SK-N-SH (cell line): ENCODE data around the gene IQGAP2. TPM values are rescaled to one million over a fixed set of nuclear protein-coding genes. Genes with fewer than 3 reads are reported as not detected.

Source experiments
- CTCF ChIA-PET: fragments of 300-600, 350-600 bp; formaldehyde crosslinking; extraction: SDS; loops from one replicate; lab custom pipeline; 2021; lab: Yijun Ruan, JAX
- POLR2A ChIA-PET: fragments of 350-600 bp; sonication (Branson Sonifier 250); formaldehyde crosslinking; extraction: SDS; loops from one replicate; lab custom pipeline; 2020; ENCODE audit warnings: antibody characterized with exemption, inconsistent platforms; lab: Yijun Ruan, JAX
- DNase-seq: peaks from one replicate; pipeline ENCODE4 v3.0.0; 2012
- H2AFZ ChIP-seq: fragments of 200-600 bp; sonication (generic); 2 replicates; pipeline ENCODE4 v1.8.1; 2016; ENCODE audit warnings: antibody characterized with exemption, mild to moderate bottlenecking, low read depth
- H3F3A ChIP-seq: fragments of 200-600 bp; sonication (generic); replicated peaks from 2 replicates; pipeline ENCODE3; 2016; ENCODE audit warnings: antibody characterized with exemption, mild to moderate bottlenecking; ENCODE audit not compliant: insufficient read depth
- H3K27ac ChIP-seq, 2 experiments: fragments of 200-500 bp in 1 of 2; fragments of 200-600 bp in 1 of 2; sonication (Bioruptor generic) in 1 of 2; sonication (generic), shearing (Covaris generic) in 1 of 2; 2 replicates each; pipeline versions ENCODE4 v1.5.1 to v1.6.1; 2014 to 2016; ENCODE audit warnings: low read depth in 2 of 2, inconsistent platforms in 1 of 2, low read length in 1 of 2, mild to moderate bottlenecking in 1 of 2, mixed read lengths in 1 of 2
- H3K27me3 ChIP-seq: fragments of 200-600 bp; sonication (generic), shearing (Covaris generic); 2 replicates; pipeline ENCODE4 v1.6.1; 2016; ENCODE audit warnings: mixed run types; ENCODE audit not compliant: insufficient read depth
- H3K36me3 ChIP-seq, 2 experiments: fragments of 200-500 bp in 1 of 2; fragments of 200-600 bp in 1 of 2; sonication (Bioruptor generic) in 1 of 2; sonication (generic) in 1 of 2; replicated peaks in 1 of 2; 2 replicates each; pipeline versions ENCODE3 to v1.5.1; 2014 to 2016; ENCODE audit warnings: low read length in 1 of 2, mild to moderate bottlenecking in 1 of 2; ENCODE audit not compliant: insufficient read depth in 2 of 2, control insufficient read depth in 1 of 2
- H3K4me1 ChIP-seq, 2 experiments: fragments of 200-500 bp in 1 of 2; fragments of 200-600 bp in 1 of 2; sonication (Bioruptor generic) in 1 of 2; sonication (generic), shearing (Covaris generic) in 1 of 2; 2 replicates each; pipeline versions ENCODE4 v1.5.1 to v1.6.1; 2014 to 2016; ENCODE audit warnings: low read depth in 1 of 2, low read length in 1 of 2, mixed run types in 1 of 2; ENCODE audit not compliant: insufficient read depth in 2 of 2, control insufficient read depth in 1 of 2
- H3K4me2 ChIP-seq: fragments of 200-600 bp; sonication (generic), shearing (Covaris generic); 2 replicates; pipeline ENCODE4 v1.6.1; 2017; ENCODE audit warnings: mixed run types
- H3K4me3 ChIP-seq, 2 experiments: fragments of 200-500 bp in 1 of 2; fragments of 200-600 bp in 1 of 2; sonication (Bioruptor generic) in 1 of 2; sonication (generic), shearing (Covaris generic) in 1 of 2; 2 replicates each; pipeline versions ENCODE4 v1.5.1 to v1.8.1; 2014 to 2016; ENCODE audit warnings: low read depth in 2 of 2, inconsistent platforms in 1 of 2, low read length in 1 of 2, mild to moderate bottlenecking in 1 of 2, mixed read lengths in 1 of 2, moderate library complexity in 1 of 2
- H3K79me2 ChIP-seq: fragments of 200-600 bp; sonication (generic); 2 replicates; pipeline ENCODE4 v1.8.1; 2017; ENCODE audit warnings: mild to moderate bottlenecking; ENCODE audit not compliant: insufficient read depth
- H3K9ac ChIP-seq: fragments of 200-600 bp; sonication (generic); 2 replicates; pipeline ENCODE4 v1.6.1; 2017; ENCODE audit warnings: mixed run types
- H3K9me2 ChIP-seq: fragments of 200-600 bp; sonication (generic); 2 replicates; pipeline ENCODE4 v1.6.1; 2017; ENCODE audit warnings: mixed run types
- H3K9me3 ChIP-seq: fragments of 200-600 bp; sonication (generic); 2 replicates; pipeline ENCODE4 v1.6.1; 2017; ENCODE audit warnings: mixed run types, mild to moderate bottlenecking, moderate library complexity
- H4K20me1 ChIP-seq: fragments of 200-600 bp; sonication (generic); 2 replicates; pipeline ENCODE4 v1.6.1; 2017; ENCODE audit warnings: mild to moderate bottlenecking, mixed run types; ENCODE audit not compliant: insufficient read depth
- CHD2 ChIP-seq: fragments of 150-350 bp; IDR thresholded peaks from 2 replicates; pipeline ENCODE4 v1.6.1; 2018; ENCODE audit warnings: low read length; ENCODE audit not compliant: partially characterized antibody
- EP300 ChIP-seq, 2 experiments: IDR thresholded peaks; 2 replicates each; pipeline versions ENCODE4 v1.4.0 to v1.6.1; 2012; ENCODE audit warnings: borderline replicate concordance in 1 of 2, low read depth in 1 of 2, low read length in 1 of 2
- MXI1 ChIP-seq: IDR thresholded peaks from 2 replicates; pipeline ENCODE4 v1.6.1; 2012; ENCODE audit warnings: mild to moderate bottlenecking, low read depth, low read length, improper control_type of control experiment
- NFIC ChIP-seq: IDR thresholded peaks from 2 replicates; pipeline ENCODE4 v1.4.0; 2012; ENCODE audit warnings: borderline replicate concordance
- NRF1 ChIP-seq: IDR thresholded peaks from 2 replicates; pipeline ENCODE4 v1.6.1; 2012; ENCODE audit warnings: low read depth, mild to moderate bottlenecking, low read length
- POLR2AphosphoS5 ChIP-seq: IDR thresholded peaks from 2 replicates; pipeline ENCODE4 v1.6.1; 2012; ENCODE audit warnings: low read depth, low read length
- RAD21 ChIP-seq: IDR thresholded peaks from 2 replicates; pipeline ENCODE4 v1.6.1; 2012; ENCODE audit warnings: mild to moderate bottlenecking, low read length
- SIN3A ChIP-seq: IDR thresholded peaks from 2 replicates; pipeline ENCODE4 v1.6.1; 2012; ENCODE audit warnings: low read depth, mild to moderate bottlenecking, low read length, moderate library complexity, borderline replicate concordance
- TEAD4 ChIP-seq: IDR thresholded peaks from 2 replicates; pipeline ENCODE4 v1.4.0; 2012; ENCODE audit warnings: mild to moderate bottlenecking, borderline replicate concordance; ENCODE audit not compliant: insufficient read depth
- WGBS: methylation state at CpG from one replicate; pipeline ENCODE4 v1.1.6; 2017; ENCODE audit warnings: low lambda C conversion rate; 5-methylcytosine and 5-hydroxymethylcytosine counted together
- polyA plus RNA-seq, 3 experiments: library from polyadenylated mRNA; depleted of rRNA; stranded (reverse); fragments of >200 nt; gene quantifications; 2 replicates each; pipeline ENCODE4 v1.2.3, GENCODE V29; 2012
- TF ChIP-seq, protein P1 (sequence below): IDR thresholded peaks from 2 replicates; pipeline ENCODE4 v1.4.0; 2012; ENCODE audit warnings: low read depth, borderline replicate concordance

IQGAP2 gene
- polyA plus RNA-seq, 1 of the 3 experiments (the other 2 are of a cell fraction): 2.1 TPM

GRCh38 chr5:76717222-76718083 is 314.4 kb downstream of the IQGAP2 start:
- Histone ChIP-seq H3K27ac (peak overlapping the region; percentile 77 to 82; a peak in 3 of 4 replicates), H3K4me1 (peaks cover 17 to 18% of the 10 kb centered on the region in 2 experiments; a peak in 3 of 4 replicates), H2AFZ (no peak overlapping the region), H3F3A (peaks cover 11% of the 10 kb centered on the region), H3K4me3 (peak overlapping the region; percentile 83 to 86), H3K9ac (peak overlapping the region; percentile 93), H3K9me3 (no peaks in the 10 kb centered on the region), H3K79me2 (peaks cover 63% of the 10 kb centered on the region), H3K4me2 (peak overlapping the region; percentile 88), H3K9me2 (no peaks in the 10 kb centered on the region), H3K27me3 (no peaks in the 10 kb centered on the region), H4K20me1 (peaks cover 31% of the 10 kb centered on the region), H3K36me3 (peaks cover 4 to 9% of the 10 kb centered on the region in 2 experiments)
- DNase-seq: no peak
- WGBS: 73% methylated on average over 11 of the region's 11 CpGs
- CTCF ChIA-PET: interaction anchor here (0.6 to 1.6 kb wide), 4 partner anchors 14 to 116 kb away, joined by 3 to 5 read pairs (median 4); no protein-coding TSS in a partner anchor
- TF ChIP-seq, protein P1, sequence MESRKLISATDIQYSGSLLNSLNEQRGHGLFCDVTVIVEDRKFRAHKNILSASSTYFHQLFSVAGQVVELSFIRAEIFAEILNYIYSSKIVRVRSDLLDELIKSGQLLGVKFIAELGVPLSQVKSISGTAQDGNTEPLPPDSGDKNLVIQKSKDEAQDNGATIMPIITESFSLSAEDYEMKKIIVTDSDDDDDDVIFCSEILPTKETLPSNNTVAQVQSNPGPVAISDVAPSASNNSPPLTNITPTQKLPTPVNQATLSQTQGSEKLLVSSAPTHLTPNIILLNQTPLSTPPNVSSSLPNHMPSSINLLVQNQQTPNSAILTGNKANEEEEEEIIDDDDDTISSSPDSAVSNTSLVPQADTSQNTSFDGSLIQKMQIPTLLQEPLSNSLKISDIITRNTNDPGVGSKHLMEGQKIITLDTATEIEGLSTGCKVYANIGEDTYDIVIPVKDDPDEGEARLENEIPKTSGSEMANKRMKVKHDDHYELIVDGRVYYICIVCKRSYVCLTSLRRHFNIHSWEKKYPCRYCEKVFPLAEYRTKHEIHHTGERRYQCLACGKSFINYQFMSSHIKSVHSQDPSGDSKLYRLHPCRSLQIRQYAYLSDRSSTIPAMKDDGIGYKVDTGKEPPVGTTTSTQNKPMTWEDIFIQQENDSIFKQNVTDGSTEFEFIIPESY: no peak
- TF ChIP-seq EP300 (IDR thresholded peaks at IDR 0.05; ENCODE audit: borderline replicate concordance in 1 of 2, low read depth in 1 of 2, low read length in 1 of 2) (no peak), NFIC (no peak), TEAD4 (no peak), MXI1 (no peak), CHD2 (no peak)
- POLR2A ChIA-PET: no interaction called here

GRCh38 chr5:76718381-76718832 is 315.3 kb downstream of the IQGAP2 start:
- peak overlapping the region; percentile 83 to 86; a peak in 3 of 4 replicates for H3K4me3 ChIP-seq
- H3F3A ChIP-seq: peaks cover 16% of the 10 kb centered on the region
- CTCF ChIA-PET: interaction anchor here (0.6 to 1.1 kb wide), 2 partner anchors 57 to 1569 kb away, joined by 3 to 4 read pairs; no protein-coding TSS in a partner anchor
- peaks cover 9 to 12% of the 10 kb centered on the region in 2 experiments for H3K36me3 ChIP-seq
- H3K4me2 ChIP-seq: peak overlapping the region; percentile 88
- H3K27ac ChIP-seq: peak overlapping the region; percentile 28 to 82; a peak in 3 of 4 replicates
- H3K9me2 ChIP-seq: no peaks in the 10 kb centered on the region
- H3K27me3 ChIP-seq: no peaks in the 10 kb centered on the region
- H3K79me2 ChIP-seq: peaks cover 73% of the 10 kb centered on the region
- H3K4me1 ChIP-seq: peaks cover 17 to 18% of the 10 kb centered on the region in 2 experiments; a peak in 3 of 4 replicates
- TF ChIP-seq POLR2AphosphoS5: 0 out of 2 replicates have a peak, but pooled peaks have one; percentile 2
- no peak for TF ChIP-seq RAD21
- no peak for TF ChIP-seq NRF1
- no peak for TF ChIP-seq SIN3A
- no peak for TF ChIP-seq TEAD4
- TF ChIP-seq, protein P1: no peak
- H3K9ac ChIP-seq: peak overlapping the region; percentile 93; the same call in 1 of the 2 replicates
- POLR2A ChIA-PET: no interaction called here
- no peak for DNase-seq
- peaks cover 41% of the 10 kb centered on the region for H4K20me1 ChIP-seq
- H3K9me3 ChIP-seq: no peaks in the 10 kb centered on the region
- WGBS: 61% methylated on average over 5 of the region's 5 CpGs
- H2AFZ ChIP-seq: no peak overlapping the region
